Mesenteric fat pad (tissue), 1 donor: ENCODE results near the gene PBX3. TPM values are rescaled to one million over a fixed set of nuclear protein-coding genes. Genes with fewer than 3 reads are reported as not detected.

Source experiments
- DNase-seq: peaks from one replicate; pipeline ENCODE4 v3.0.0-alpha.2; 2020; ENCODE audit warnings: low spot score
- total RNA-seq: library from RNA; stranded (reverse); fragmentation: NEBNext Ultra II Directional; extraction: Animal tissue kit (Norgen Biotek cat#: 25700); gene quantifications from one replicate; pipeline ENCODE4 v1.2.1, GENCODE V29; 2021
- donor health status: DM: yes; HTN: yes; CAD: no.

PBX3 gene
- total RNA-seq, 1 donor from 2014 or later = 28.8 TPM

DNA sequence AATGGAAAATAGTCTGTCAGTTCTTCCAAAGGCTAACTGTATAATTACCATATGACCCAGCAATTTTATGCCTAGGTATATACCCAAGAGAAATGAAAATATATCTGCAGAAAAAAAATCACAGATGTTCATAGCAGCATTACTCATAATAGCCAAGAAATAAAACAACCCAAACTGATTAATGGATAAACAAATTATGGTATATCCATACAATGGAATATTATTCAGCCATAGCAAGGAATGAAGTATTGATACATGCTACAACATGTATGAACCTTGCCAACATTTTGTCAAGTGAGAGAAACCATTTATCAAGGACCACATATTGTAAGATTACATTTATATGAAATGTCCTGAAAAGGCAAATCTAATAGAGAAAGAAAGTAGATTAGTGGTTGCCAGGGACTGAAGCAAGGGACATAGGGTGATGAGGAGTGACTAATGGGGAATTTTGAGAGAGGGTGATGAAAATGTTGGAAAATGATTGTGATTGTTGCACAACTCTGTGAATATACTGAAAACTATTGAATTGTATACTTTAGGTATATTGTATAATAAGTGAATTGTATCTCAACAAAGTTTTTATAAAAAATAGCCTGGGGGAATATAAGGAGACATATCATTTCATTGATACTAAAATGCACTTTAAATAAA lies 114.4 kb downstream of the PBX3 start:
- DNase-seq = no peak

DNA sequence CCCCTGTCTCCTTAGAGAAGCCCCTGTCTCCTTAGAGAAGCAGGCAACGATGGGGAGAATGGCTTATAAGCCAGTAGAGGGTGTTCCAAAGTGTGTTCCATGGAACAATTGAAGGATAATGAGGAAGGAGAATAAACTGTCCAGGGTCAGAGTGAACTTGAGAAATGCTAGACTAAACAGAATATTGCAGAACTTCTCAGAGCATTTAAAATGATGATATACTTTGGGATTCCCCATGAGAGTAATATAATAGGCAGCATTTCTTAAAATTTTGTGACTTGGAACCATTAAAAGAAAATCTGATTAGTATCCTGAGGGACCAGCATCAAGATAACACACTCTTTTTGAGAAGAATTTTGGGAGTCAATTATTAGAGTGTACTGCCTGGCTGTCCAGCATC lies 116.8 kb downstream of the PBX3 start:
- DNase-seq = no peak

DNA sequence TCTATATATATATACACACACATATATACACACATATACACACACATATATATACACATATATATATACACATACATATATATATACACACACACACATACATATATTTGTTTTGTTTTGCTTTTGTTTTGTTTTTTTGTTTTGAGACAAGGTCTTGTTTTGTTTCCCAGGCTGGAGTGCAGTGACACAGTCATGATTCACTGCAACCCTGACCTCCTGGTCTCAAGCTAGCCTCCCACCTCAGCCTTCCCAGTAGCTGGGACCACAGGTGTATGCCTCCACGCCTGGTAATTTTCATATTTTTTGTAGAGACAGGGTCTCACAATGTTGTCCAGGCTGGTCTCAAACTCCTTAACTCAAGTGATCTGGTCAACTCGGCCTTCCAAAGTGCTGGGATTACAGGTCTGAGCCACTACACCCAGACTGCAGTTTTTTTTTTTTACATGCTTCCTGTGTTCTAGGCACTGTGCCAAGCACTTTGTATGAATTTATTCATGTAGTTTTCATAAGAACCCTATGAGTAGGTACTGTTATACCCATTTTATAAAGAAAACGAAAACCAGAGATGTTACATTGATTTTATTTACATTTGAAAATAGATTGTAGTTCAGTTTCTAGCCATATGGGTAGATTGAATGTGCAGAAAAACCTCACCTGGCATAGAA lies 120.7 kb downstream of the PBX3 start:
- no peak for DNase-seq

DNA sequence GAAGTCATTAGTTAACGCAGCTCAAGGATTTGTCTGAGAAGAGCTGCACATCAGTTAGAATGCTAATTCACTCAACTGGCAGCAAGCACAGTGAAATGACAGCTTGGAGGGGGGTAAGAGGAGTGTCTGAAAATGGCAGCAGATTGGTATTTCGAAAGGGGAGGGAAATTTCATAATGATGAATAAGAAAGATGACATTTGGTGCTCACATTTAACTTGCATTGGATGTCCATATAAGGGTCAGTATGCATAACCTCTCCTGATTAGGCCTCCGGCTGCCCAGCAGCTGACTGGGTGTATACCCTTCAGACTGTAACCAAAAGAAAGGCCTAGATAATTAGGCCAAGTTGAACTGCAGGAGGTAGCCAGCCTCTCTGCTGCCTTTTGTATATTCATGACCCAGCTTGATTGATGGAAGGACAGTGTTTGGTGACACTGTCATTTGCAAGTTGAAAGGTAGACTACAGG lies 131.0 kb downstream of the PBX3 start:
- no peak for DNase-seq

DNA sequence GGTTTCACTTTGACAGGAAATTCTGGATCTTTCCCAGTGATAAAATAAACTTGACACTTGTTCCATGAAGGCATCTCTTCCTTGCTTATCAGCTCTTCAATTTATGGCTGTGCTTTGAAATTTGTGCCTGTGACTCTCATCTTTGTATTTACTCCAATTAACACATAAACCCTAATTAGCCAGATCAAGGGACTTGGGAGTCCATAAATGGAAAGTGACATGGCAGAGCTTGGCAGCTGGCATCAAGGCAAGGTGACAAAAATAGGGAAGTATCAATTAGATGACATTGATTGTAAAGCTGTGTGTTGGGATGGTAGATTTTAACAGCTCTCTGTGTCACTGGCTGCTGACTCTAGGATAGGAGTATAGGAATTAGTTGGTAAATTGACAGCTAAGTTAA lies 133.9 kb downstream of the PBX3 start:
- no peak for DNase-seq

DNA sequence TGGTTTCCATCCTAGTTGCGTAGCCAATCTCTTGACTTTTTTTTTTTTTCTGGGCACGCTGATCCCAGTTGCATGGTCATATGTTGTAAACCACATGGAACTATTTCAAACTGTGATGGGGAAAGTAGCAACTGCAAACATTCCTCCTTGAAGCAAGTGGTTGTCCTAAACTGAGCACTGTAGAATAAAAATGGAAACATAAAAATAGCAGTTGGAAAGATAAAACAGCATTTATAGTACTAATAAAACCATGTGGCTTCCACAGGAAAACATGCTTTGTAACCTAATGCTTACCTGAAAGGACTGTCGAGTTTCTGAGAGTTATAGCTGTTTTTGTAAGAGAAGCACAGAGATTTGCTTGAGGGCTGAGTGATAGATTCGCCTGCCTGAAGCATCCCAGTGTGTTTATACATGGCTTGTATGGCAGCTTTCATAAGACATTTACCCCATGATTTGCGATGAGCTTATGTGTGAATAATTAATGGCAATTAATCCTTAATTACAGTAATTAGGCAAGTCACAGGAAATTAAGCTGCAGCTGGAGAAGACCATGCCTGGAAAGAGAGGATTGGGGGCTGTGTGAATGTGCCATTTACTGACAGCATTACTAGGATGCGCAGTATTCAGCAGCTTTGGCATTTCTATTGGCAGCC lies 136.5 kb downstream of the PBX3 start:
- no peak for DNase-seq

DNA sequence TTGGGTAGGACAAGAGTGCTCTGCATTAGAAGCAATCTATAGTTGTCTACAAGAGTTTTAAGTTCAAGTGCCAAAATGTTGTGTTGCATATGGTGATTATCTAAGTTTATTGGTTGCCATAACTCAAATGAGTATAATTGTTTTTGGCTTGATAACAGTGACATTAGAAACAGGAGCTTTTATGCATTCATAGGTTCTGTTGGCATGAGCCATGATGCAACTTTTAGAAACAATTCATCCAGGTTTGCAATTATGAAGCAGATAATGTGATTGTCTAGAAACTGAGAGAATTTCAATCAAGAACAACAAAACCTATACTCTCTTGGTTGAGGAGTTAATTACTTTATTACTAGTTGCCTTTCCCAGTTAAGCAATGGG lies 137.0 kb downstream of the PBX3 start:
- no peak for DNase-seq

DNA sequence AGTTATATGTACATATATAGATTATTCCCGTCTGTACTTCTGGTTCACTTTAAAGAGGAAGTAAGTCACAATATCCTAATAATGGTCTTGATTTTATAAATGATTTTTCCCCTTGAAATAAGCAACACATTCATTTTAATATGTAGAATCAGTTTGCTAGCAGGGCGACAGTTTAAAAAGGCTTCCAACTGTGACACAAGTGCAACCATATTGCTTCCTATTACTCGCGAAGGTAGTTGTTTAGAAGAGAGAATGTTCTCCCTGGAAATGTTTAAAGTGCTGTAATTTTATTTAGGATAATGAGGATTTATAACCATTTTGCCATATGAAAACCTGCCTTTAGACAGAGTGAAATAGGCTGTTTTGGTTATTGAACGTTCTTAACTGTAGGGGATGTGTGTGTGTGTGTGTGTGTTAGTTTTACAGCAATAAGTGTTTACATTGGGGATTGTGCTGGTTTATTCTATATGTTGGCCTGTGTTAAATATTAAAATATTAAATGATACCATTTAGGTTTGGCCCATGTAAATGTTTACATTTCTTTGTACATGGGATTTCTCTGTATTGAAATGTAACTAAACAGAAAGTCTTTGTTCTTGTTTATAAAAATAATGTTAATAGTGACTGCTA lies 138.3 kb downstream of the PBX3 start:
- no peak for DNase-seq

DNA sequence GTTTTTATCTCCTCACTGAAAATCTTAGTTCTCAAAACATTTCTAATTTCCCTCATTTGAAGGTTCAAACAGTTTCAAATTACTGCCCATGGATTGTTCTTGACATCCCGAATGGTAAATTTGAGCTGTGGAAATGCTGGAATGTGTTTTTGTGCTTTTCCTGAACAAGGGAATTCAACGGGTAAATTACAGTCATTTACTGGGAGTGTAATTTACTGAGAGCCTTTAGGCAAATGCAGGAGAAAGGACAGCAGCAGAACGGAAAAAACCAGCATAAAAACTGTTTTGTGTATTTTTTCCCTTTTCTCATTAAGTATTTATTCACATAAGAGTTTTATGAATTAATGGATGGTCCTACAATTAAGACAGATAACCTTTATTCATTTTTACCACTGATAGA lies 139.2 kb downstream of the PBX3 start:
- DNase-seq = no peak

DNA sequence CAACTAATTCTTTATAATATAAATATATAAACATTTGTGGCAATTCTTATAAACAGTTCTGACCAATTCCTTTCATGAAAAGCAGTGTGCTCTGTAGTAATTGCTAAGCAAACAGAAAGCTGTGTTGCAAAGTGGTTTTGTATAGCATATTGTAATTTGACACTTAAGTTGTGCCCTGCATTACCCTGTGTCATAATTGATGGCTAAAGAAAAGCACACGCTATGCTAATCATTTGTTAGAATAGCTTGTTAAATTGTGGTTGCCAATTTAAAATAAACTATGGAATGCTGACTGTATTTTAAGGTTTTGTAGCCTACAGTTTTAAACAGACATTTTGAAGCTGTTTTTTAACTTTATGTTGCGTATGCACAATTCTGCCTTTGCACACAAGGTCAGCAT lies 140.0 kb downstream of the PBX3 start:
- no peak for DNase-seq

DNA sequence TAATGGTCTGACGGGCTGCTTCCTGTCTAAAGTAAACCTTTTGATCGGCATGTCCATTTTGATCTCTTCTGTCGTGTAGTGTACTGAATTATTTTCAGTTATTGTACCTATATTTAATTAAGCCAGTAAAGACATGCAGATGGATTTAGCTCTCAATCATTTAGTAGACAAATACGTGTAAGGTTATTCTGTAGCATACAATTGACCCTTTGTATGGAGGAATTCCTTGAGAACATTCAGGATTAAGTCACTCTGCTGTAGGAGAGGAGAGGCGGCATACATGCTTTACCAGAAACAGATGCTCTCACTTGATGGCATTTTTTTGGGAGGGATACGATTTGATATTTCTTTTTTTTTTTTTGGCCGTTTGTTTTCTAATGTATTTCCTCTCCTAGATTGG lies 141.0 kb downstream of the PBX3 start:
- no peak for DNase-seq

DNA sequence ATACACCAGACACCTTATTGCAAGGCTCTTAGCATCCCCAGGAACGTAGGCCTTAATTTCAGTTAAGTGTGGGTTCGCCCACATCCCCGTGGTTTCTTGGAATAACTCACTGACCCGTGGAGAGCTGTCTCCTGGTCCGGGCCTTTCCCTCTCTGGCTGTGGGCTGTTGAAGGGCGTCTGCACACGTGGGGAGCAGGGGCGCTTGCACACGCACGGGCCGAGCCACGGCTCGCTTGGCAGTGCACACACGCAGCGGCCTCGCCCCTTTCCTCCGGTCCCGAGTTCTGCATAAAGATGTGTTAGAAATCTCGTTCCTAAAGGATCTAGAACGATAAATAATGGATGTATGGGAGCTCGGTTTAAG lies 141.9 kb downstream of the PBX3 start:
- no peak for DNase-seq

DNA sequence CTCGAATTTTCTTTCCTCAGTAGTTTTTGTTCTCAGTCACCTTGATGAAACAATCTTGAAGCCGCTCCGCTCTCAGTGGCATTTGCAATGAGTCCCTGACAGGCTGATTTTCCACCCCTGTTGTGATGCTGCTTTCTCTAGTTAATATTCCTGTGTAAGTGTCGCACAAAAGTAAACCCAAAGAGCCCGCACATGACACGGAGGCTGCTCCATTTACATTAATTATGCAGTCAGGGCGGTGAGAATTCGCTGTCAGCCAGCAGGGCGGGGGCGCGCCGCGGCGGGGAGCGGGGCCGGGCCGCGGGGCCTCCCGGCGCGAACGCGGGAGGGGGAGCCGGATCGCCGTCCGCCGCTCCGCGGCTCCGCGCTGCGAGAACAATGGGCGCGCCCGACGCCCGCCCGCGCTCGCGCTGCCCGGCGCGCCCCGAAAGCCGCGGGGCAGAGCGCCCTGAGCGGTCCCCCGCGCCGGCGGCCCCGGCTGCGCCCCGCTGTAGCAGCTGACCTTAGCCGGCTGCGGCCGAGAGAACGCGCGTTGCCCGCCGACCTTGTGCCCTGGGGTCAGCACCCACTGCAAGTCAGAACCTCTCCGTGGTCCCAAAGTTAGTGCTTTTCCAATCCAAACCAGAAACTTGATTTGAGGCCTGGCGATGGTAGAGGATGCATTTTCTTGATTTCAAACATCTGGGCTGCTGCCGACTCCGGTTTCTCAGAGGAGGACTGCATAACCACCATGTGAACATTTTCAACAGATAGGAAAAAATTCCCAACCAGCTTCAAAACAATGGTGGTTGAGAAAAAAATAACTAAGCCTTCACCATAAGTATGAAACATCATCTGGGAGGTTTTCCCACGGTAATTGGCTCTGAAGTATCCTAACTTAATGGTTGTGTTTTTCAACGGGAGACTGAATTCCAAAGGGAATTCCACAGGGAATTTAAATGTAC lies 142.6 kb downstream of the PBX3 start:
- no peak for DNase-seq

DNA sequence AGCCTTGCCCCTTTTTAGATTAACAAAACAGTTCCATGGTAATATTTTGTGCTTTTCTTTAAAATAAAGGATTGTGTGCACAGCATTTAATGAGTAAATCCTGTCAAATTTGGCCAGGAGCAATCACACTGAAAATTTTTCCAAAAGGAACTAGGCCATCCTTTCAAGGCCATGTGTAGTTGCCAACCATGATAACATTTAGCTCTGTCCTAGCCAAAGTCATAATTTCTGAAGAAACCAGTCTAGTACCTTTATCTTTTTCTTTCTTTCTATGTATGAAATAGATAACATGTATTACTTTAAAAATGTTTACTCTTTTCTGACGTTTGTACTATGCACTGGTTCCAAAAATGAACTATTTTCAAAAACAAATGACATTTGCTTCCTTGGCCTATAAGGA lies 143.7 kb downstream of the PBX3 start:
- DNase-seq = no peak

DNA sequence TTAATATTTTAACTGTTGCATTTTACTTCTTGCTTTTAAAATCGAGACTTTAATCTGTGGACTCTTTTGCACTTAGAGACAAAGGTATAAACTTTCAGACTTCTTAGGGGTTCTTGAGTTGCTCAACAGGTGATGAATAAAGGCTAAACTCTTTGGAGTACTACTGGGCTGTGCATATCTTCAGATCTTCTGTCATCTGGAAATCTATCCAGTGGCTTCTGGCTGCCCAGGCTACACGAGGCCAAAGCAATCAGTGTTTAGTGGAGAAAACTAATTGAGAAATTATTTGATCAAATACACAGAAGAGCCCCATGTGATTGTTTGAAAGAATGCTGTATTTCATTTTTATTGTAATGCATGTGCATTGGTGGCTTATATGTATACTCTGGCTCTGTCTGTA lies 146.1 kb downstream of the PBX3 start:
- DNase-seq = no peak

DNA sequence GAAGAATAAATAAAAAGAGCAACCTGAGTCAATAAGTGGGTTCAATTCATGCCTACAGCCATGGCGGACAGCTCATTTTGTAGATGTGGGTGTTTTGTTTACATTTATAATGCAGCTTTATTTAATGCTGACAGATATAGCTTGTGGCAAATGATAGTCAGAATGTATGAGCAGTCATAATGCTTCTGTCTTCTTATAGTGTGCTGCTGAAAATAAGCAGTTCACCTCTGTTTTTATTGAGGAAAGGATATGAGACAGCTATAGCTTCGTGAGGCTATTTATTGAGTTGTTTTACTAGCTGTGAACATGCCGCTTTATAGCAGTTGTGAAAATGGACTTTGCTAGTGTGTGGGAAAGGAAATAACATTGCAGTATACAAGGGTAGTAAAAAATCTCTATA lies 147.4 kb downstream of the PBX3 start:
- no peak for DNase-seq

DNA sequence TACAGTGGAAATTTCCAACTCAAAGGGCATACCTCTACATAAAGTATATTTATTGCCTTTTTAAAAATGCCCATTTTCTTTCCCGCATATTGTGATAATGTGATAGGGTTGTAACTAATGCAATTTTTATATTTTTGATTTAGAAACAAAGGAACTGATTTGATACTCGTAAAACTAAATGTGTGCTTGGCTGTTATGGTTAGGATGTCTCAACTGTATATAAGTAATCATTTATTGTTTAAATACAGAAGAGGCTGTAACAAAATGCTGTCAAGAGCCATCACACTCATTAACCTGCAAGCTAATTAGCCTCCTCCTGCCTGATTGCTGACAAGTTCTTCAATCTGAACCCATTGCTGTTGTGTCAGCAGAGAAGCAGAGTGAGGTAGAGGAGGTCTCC lies 149.2 kb downstream of the PBX3 start:
- no peak for DNase-seq

DNA sequence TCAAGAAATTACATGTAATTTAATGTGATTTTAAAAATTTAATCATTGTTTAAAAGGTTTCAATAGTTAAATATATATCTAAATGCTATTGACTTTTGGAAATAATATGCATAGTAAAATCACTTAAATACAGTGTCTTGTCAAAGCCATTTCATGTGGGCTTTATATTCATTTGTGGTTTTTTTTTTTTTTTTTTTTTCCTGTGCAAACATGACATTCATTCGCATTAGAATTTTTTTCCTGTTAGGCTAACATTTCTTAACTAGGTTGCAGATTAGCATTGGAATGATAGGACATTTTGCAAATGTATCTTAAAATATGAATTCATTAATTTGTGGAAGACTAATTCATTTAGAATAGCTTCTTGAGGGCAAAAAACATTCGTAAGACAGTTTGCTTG lies 149.8 kb downstream of the PBX3 start:
- DNase-seq = no peak

DNA sequence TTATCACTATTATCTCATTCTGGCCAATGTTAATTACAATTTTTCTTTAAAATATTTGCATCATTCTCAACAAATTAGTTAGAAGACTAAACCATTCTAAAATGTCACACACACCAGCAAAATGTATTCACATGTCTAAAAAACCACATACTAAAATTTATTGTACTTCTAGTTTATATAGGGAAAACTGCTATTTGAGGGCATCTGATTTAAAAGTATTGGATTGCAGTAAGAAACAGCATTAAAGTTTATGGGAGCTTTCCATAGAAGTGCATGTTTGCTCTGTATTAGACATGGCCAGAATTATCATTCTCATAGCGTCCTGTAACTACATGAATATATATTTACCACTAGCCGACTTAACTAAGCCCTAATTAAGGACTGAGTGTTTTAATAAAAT lies 150.3 kb downstream of the PBX3 start:
- no peak for DNase-seq

DNA sequence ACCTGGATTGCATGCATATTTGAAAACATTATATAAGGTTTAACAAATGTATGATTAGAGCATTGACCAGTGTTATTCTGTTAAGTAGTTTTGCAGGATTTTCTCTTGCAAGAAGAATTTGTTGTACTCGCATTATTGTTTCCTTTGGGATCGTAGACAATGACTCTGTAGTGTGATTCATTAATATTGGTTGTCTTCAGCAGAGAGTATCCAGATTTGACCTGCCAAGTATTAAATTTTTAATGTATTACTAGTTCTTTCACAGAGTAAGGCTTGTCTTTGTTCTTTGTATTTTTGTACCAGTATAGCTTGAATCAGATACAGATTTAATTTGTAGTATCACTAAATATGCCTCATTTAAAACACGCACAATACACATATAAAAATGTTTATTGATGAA lies 155.0 kb downstream of the PBX3 start:
- DNase-seq = no peak

DNA sequence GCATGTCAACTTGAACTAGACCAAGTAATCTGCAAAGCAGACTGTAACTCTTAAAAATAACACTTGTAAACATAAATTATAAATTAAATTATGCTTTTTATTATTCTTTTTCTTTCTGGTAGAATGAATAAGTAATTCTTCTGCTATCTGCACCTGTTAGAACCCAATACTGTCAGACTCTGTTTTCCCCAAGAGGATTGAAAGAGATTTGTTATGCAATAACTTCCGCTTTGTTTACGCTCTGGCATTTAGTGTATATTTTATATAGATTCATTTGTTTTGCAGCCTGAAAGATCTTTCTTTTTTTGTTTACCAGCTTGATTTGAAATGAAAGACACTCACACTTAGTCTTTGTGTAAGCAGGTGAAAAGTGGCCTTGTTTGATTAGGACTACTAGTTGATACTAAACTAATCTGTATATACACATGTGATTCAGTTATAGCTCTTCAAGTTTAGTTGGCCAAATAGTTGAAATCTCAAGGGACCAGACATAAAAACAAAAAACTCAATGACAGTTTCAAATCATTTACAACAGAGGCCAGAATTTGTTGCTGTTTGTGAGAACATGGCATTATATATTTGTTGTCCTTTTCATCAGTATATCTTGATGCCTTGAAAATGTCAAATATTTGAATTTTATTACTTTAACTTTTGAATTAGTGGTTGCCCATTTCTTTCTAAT lies 155.8 kb downstream of the PBX3 start:
- no peak for DNase-seq
